ENCODE measurements around the gene DLGAP1.

Gene DLGAP1

DNA sequence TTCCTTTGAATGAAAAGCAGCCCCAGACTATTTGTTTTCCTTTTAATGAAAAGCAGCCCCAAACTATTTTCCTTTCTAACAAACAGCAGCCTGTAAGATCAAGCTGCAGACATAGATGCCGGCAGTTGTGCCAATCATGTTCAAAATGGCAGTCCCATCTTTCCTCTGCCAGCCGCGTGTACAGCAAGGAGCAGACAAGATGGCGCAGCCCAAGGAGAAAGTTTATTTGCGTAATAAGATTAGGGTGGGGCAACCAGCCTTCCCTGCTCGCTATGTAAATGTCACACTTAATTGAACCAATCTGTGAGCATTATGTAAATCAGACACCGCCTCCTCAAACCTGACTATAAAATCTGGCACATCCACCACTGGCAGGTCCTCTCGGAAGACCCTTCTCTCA is 779.1 kb downstream of the DLGAP1 start (continued):
- TF ChIP-seq ZFP37 (tag by site-specific recombination; IDR thresholded peaks at IDR 0.05) (no peak), ZNF670 (tag by site-specific recombination; IDR thresholded peaks at IDR 0.05; ENCODE audit: low read depth) (no peak), HOXC10 (CRISPR knock-in tag; IDR thresholded peaks at IDR 0.05) (no peak), ZNF223 (tag by site-specific recombination; IDR thresholded peaks at IDR 0.05) (no peak), YY1 (tag by site-specific recombination; IDR thresholded peaks at IDR 0.05) (no peak)

DNA sequence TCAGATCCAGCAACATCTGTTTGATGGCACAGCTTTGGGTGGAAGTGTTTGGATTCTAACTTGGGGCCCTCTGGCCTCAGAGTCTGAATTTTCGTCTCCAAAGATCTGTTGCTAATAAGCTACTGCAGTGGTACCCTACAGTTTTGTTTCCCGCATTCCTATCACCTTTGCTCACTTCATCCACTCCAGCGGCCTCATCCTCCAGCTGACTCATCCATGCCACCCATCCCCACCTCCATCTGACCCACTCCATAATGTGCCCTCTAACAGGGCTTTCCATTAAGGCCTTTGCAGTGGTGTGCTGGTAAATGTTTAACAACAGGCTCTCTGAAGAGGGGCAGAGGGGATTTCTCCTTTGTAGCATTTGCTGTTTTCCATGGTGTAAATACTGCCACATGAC is 779.7 kb downstream of the DLGAP1 start:
- ChIA-PET POLR2A (no interaction called here), CTCF (interaction anchor here (0.7 to 1.5 kb wide), 4 partner anchors 9 to 392 kb away, joined by 3 to 7 read pairs (median 5); no protein-coding TSS in a partner anchor)
- no peak overlapping the region for H3K4me3 ChIP-seq (ENCODE audit: low read depth, low read length)
- H3K4me1 ChIP-seq (ENCODE audit: control insufficient read depth, insufficient read depth, low read length): peaks cover 8% of the 10 kb centered on the region; the same call in 1 of the 2 replicates
- H3K27ac ChIP-seq (ENCODE audit: extremely low read depth, low read depth, low read length): no peak overlapping the region
- no peak for TF ChIP-seq ZFP37 (tag by site-specific recombination; IDR thresholded peaks at IDR 0.05)
- TF ChIP-seq SETDB1 (IDR thresholded peaks at IDR 0.05; ENCODE audit: insufficient read length, low read length): no peak
- TF ChIP-seq, protein P1, sequence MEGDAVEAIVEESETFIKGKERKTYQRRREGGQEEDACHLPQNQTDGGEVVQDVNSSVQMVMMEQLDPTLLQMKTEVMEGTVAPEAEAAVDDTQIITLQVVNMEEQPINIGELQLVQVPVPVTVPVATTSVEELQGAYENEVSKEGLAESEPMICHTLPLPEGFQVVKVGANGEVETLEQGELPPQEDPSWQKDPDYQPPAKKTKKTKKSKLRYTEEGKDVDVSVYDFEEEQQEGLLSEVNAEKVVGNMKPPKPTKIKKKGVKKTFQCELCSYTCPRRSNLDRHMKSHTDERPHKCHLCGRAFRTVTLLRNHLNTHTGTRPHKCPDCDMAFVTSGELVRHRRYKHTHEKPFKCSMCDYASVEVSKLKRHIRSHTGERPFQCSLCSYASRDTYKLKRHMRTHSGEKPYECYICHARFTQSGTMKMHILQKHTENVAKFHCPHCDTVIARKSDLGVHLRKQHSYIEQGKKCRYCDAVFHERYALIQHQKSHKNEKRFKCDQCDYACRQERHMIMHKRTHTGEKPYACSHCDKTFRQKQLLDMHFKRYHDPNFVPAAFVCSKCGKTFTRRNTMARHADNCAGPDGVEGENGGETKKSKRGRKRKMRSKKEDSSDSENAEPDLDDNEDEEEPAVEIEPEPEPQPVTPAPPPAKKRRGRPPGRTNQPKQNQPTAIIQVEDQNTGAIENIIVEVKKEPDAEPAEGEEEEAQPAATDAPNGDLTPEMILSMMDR (tag by site-specific recombination; IDR thresholded peaks at IDR 0.05): no peak
- no peak for TF ChIP-seq ZNF354C (tag by site-specific recombination; IDR thresholded peaks at IDR 0.05; ENCODE audit: borderline replicate concordance, low read depth)
- TF ChIP-seq ZSCAN23 (tag by site-specific recombination; IDR thresholded peaks at IDR 0.05): no peak
- TF ChIP-seq IKZF3 (tag by site-specific recombination; IDR thresholded peaks at IDR 0.05): no peak
- TF ChIP-seq ZNF324 (tag by site-specific recombination; IDR thresholded peaks at IDR 0.05): no peak
- no peak for TF ChIP-seq ZNF140 (tag by site-specific recombination; IDR thresholded peaks at IDR 0.05)
- TF ChIP-seq, protein P2, sequence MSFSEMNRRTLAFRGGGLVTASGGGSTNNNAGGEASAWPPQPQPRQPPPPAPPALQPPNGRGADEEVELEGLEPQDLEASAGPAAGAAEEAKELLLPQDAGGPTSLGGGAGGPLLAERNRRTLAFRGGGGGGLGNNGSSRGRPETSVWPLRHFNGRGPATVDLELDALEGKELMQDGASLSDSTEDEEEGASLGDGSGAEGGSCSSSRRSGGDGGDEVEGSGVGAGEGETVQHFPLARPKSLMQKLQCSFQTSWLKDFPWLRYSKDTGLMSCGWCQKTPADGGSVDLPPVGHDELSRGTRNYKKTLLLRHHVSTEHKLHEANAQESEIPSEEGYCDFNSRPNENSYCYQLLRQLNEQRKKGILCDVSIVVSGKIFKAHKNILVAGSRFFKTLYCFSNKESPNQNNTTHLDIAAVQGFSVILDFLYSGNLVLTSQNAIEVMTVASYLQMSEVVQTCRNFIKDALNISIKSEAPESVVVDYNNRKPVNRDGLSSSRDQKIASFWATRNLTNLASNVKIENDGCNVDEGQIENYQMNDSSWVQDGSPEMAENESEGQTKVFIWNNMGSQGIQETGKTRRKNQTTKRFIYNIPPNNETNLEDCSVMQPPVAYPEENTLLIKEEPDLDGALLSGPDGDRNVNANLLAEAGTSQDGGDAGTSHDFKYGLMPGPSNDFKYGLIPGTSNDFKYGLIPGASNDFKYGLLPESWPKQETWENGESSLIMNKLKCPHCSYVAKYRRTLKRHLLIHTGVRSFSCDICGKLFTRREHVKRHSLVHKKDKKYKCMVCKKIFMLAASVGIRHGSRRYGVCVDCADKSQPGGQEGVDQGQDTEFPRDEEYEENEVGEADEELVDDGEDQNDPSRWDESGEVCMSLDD (tag by site-specific recombination; IDR thresholded peaks at IDR 0.05): no peak
- TF ChIP-seq, protein P3, sequence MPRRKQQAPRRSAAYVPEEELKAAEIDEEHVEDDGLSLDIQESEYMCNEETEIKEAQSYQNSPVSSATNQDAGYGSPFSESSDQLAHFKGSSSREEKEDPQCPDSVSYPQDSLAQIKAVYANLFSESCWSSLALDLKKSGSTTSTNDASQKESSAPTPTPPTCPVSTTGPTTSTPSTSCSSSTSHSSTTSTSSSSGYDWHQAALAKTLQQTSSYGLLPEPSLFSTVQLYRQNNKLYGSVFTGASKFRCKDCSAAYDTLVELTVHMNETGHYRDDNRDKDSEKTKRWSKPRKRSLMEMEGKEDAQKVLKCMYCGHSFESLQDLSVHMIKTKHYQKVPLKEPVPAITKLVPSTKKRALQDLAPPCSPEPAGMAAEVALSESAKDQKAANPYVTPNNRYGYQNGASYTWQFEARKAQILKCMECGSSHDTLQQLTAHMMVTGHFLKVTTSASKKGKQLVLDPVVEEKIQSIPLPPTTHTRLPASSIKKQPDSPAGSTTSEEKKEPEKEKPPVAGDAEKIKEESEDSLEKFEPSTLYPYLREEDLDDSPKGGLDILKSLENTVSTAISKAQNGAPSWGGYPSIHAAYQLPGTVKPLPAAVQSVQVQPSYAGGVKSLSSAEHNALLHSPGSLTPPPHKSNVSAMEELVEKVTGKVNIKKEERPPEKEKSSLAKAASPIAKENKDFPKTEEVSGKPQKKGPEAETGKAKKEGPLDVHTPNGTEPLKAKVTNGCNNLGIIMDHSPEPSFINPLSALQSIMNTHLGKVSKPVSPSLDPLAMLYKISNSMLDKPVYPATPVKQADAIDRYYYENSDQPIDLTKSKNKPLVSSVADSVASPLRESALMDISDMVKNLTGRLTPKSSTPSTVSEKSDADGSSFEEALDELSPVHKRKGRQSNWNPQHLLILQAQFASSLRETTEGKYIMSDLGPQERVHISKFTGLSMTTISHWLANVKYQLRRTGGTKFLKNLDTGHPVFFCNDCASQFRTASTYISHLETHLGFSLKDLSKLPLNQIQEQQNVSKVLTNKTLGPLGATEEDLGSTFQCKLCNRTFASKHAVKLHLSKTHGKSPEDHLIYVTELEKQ (tag by site-specific recombination; IDR thresholded peaks at IDR 0.05; ENCODE audit: borderline replicate concordance): no peak
- TF ChIP-seq ZNF416 (tag by site-specific recombination; IDR thresholded peaks at IDR 0.05): no peak
- TF ChIP-seq, protein P4, sequence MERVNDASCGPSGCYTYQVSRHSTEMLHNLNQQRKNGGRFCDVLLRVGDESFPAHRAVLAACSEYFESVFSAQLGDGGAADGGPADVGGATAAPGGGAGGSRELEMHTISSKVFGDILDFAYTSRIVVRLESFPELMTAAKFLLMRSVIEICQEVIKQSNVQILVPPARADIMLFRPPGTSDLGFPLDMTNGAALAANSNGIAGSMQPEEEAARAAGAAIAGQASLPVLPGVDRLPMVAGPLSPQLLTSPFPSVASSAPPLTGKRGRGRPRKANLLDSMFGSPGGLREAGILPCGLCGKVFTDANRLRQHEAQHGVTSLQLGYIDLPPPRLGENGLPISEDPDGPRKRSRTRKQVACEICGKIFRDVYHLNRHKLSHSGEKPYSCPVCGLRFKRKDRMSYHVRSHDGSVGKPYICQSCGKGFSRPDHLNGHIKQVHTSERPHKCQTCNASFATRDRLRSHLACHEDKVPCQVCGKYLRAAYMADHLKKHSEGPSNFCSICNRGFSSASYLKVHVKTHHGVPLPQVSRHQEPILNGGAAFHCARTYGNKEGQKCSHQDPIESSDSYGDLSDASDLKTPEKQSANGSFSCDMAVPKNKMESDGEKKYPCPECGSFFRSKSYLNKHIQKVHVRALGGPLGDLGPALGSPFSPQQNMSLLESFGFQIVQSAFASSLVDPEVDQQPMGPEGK (tag by site-specific recombination; IDR thresholded peaks at IDR 0.05): no peak
- no peak for TF ChIP-seq BCL11A (tag by site-specific recombination; IDR thresholded peaks at IDR 0.05; ENCODE audit: low read depth)
- no peak for TF ChIP-seq HOXA7 (CRISPR knock-in tag; IDR thresholded peaks at IDR 0.05; ENCODE audit: borderline replicate concordance)
- TF ChIP-seq, protein P5, sequence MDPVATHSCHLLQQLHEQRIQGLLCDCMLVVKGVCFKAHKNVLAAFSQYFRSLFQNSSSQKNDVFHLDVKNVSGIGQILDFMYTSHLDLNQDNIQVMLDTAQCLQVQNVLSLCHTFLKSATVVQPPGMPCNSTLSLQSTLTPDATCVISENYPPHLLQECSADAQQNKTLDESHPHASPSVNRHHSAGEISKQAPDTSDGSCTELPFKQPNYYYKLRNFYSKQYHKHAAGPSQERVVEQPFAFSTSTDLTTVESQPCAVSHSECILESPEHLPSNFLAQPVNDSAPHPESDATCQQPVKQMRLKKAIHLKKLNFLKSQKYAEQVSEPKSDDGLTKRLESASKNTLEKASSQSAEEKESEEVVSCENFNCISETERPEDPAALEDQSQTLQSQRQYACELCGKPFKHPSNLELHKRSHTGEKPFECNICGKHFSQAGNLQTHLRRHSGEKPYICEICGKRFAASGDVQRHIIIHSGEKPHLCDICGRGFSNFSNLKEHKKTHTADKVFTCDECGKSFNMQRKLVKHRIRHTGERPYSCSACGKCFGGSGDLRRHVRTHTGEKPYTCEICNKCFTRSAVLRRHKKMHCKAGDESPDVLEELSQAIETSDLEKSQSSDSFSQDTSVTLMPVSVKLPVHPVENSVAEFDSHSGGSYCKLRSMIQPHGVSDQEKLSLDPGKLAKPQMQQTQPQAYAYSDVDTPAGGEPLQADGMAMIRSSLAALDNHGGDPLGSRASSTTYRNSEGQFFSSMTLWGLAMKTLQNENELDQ (tag by site-specific recombination; IDR thresholded peaks at IDR 0.05; ENCODE audit: low read depth): no peak
- no peaks in the 10 kb centered on the region for H3K9me3 ChIP-seq (ENCODE audit: control insufficient read depth, insufficient read depth, low read depth, low read length)
- no peaks in the 10 kb centered on the region for H3K36me3 ChIP-seq (ENCODE audit: control insufficient read depth in 2 of 2, insufficient read depth in 1 of 2, low read length in 2 of 2)
